ENCODE data around the gene SOX12.
A peak's percentile ranks its signal among the peaks of the same experiment; 100 is the strongest.
"Not testable (repeated sequence)": the region's sequence is repeated elsewhere in the genome, so short reads cannot be mapped to it uniquely, and the experiment has no call there.

The SOX12 gene

GRCh38 chr20:328975-329695, 3.8 kb downstream of the SOX12 start:
- DNase-seq (ENCODE audit: low read depth), result no peak

GRCh38 chr20:329851-330232, 4.5 kb downstream of the SOX12 start:
- no peak for DNase-seq (ENCODE audit: low read depth)

GRCh38 chr20:330233-331149, 5.1 kb downstream of the SOX12 start:
- no peak for DNase-seq (ENCODE audit: low read depth)

- DNase-seq (ENCODE audit: low read depth), result no peak
Observed at GRCh38 chr20:334578-334977, 9.2 kb downstream of the SOX12 start.

- not testable (repeated sequence) for DNase-seq (ENCODE audit: low read depth)
Observed at GRCh38 chr20:336040-336439, 10.7 kb downstream of the SOX12 start.

- no peak for DNase-seq (ENCODE audit: low read depth)
Observed at GRCh38 chr20:341682-342081, 16.3 kb downstream of the SOX12 start.

- no peak for DNase-seq (ENCODE audit: low read depth)
Observed at GRCh38 chr20:343107-343506, 17.8 kb downstream of the SOX12 start.

- DNase-seq (ENCODE audit: low read depth), result no peak
Observed at GRCh38 chr20:346033-346639, 20.8 kb downstream of the SOX12 start.

- DNase-seq (ENCODE audit: low read depth), result no peak
Observed at GRCh38 chr20:346640-347316, 21.4 kb downstream of the SOX12 start, which contains the start of gene NRSN2. Gene NRSN2, plus strand, starts transcription at chr20:347111. Its CDS starts 2,533 bp downstream, at chr20:349644.

GRCh38 chr20:347317-347639, 21.9 kb downstream of the SOX12 start:
- DNase-seq (ENCODE audit: low read depth), result no peak

- DNase-seq (ENCODE audit: low read depth), result peak; percentile 95
Observed at GRCh38 chr20:347640-348484, 22.5 kb downstream of the SOX12 start.

GRCh38 chr20:348972-349841, 23.9 kb downstream of the SOX12 start:
- no peak for DNase-seq (ENCODE audit: low read depth)

GRCh38 chr20:353166-353565, 27.8 kb downstream of the SOX12 start:
- DNase-seq (ENCODE audit: low read depth), result no peak

GRCh38 chr20:354298-354977, 29.1 kb downstream of the SOX12 start:
- DNase-seq (ENCODE audit: low read depth), result no peak

- not testable (repeated sequence) for DNase-seq (ENCODE audit: low read depth)
Observed at GRCh38 chr20:356154-356553, 30.8 kb downstream of the SOX12 start.

- DNase-seq (ENCODE audit: low read depth), result no peak
Observed at GRCh38 chr20:356745-357144, 31.4 kb downstream of the SOX12 start.

- DNase-seq (ENCODE audit: low read depth), result no peak
Observed at GRCh38 chr20:358891-359555, 33.7 kb downstream of the SOX12 start.

GRCh38 chr20:361561-361960, 36.2 kb downstream of the SOX12 start:
- no peak for DNase-seq (ENCODE audit: low read depth)

Data from fibroblast of the conjunctiva (primary cell).